Activated CD4-positive, CD25-positive, alpha-beta regulatory T cell treated with anti-CD3 and anti-CD28 coated beads, Interleukin-2, amount 50 U/mL, for 16 hours (primary cell): ENCODE measurements around the gene ZNF75A.

Source experiments
- DNase-seq: peaks from one replicate; pipeline ENCODE4 v3.0.0-alpha.2; 2020; ENCODE audit warnings: low read depth, low spot score

ZNF75A gene

GRCh38 chr16:3364774-3365427 lies 59.6 kb downstream of the ZNF75A start:
- DNase-seq: peak; percentile 68
